Measurements from ENCODE around the gene SPEM2. TPM values are rescaled to one million over a fixed set of nuclear protein-coding genes. Genes with fewer than 3 reads are reported as not detected.

Gene SPEM2
- total RNA-seq, 1 donor from 2014 or later, result not detected

GRCh38 chr17:7406235-7406825, 19.1 kb upstream of the SPEM2 start:
- Mint-ChIP-seq H3K4me3 (ENCODE audit: unreplicated experiment) (peak overlapping the region; percentile 91), H3K27me3 (ENCODE audit: unreplicated experiment) (peaks cover 13% of the 10 kb centered on the region), H3K4me1 (ENCODE audit: low read depth, unreplicated experiment) (peaks cover 16% of the 10 kb centered on the region), H3K36me3 (ENCODE audit: unreplicated experiment) (peaks cover 14% of the 10 kb centered on the region), H3K27ac (ENCODE audit: unreplicated experiment) (peak overlapping the region; percentile 25), H3K9me3 (ENCODE audit: unreplicated experiment) (peaks cover 11% of the 10 kb centered on the region)
- no peak for TF ChIP-seq CTCF (IDR thresholded peaks at IDR 0.05; ENCODE audit: partially characterized antibody, unreplicated experiment)
- DNase-seq, result peak; percentile 35

GRCh38 chr17:7407082-7407481, 18.3 kb upstream of the SPEM2 start:
- peaks cover 14% of the 10 kb centered on the region for H3K36me3 Mint-ChIP-seq (ENCODE audit: unreplicated experiment)
- H3K27ac Mint-ChIP-seq (ENCODE audit: unreplicated experiment), result no peak overlapping the region
- peak overlapping the region; percentile 63 for H3K4me3 Mint-ChIP-seq (ENCODE audit: unreplicated experiment)
- TF ChIP-seq CTCF (IDR thresholded peaks at IDR 0.05; ENCODE audit: partially characterized antibody, unreplicated experiment), result no peak
- no peak for DNase-seq
- peaks cover 13% of the 10 kb centered on the region for H3K27me3 Mint-ChIP-seq (ENCODE audit: unreplicated experiment)
- H3K9me3 Mint-ChIP-seq (ENCODE audit: unreplicated experiment), result peaks cover 11% of the 10 kb centered on the region
- H3K4me1 Mint-ChIP-seq (ENCODE audit: low read depth, unreplicated experiment), result peaks cover 16% of the 10 kb centered on the region

GRCh38 chr17:7407485-7408251, 17.7 kb upstream of the SPEM2 start, which contains the start of gene NLGN2:
TSS of gene NLGN2 (plus strand) at chr17:7407845. CDS start at chr17:7408256, 411 bp downstream.
- Mint-ChIP-seq H3K36me3 (ENCODE audit: unreplicated experiment) (peaks cover 14% of the 10 kb centered on the region), H3K27me3 (ENCODE audit: unreplicated experiment) (peaks cover 15% of the 10 kb centered on the region), H3K9me3 (ENCODE audit: unreplicated experiment) (peaks cover 14% of the 10 kb centered on the region), H3K27ac (ENCODE audit: unreplicated experiment) (no peak within 1 kb of the TSS), H3K4me1 (ENCODE audit: low read depth, unreplicated experiment) (peaks cover 16% of the 10 kb centered on the region), H3K4me3 (ENCODE audit: unreplicated experiment) (peak within 1 kb of the TSS; percentile 63)
- TF ChIP-seq CTCF (IDR thresholded peaks at IDR 0.05; ENCODE audit: partially characterized antibody, unreplicated experiment), result no peak
- peak; percentile 28 for DNase-seq

- peaks cover 14% of the 10 kb centered on the region for H3K36me3 Mint-ChIP-seq (ENCODE audit: unreplicated experiment)
- peak; percentile 34 for DNase-seq
- H3K27ac Mint-ChIP-seq (ENCODE audit: unreplicated experiment), result no peak overlapping the region
- TF ChIP-seq CTCF (IDR thresholded peaks at IDR 0.05; ENCODE audit: partially characterized antibody, unreplicated experiment), result no peak
- H3K4me1 Mint-ChIP-seq (ENCODE audit: low read depth, unreplicated experiment), result peaks cover 16% of the 10 kb centered on the region
- H3K27me3 Mint-ChIP-seq (ENCODE audit: unreplicated experiment), result peaks cover 19% of the 10 kb centered on the region
- peaks cover 15% of the 10 kb centered on the region for H3K9me3 Mint-ChIP-seq (ENCODE audit: unreplicated experiment)
- no peak overlapping the region for H3K4me3 Mint-ChIP-seq (ENCODE audit: unreplicated experiment)
These were observed 17.1 kb upstream of the SPEM2 start for GRCh38 chr17:7408252-7408727.

GRCh38 chr17:7408863-7409262, 16.6 kb upstream of the SPEM2 start:
- DNase-seq, result no peak
- no peak for TF ChIP-seq CTCF (IDR thresholded peaks at IDR 0.05; ENCODE audit: partially characterized antibody, unreplicated experiment)
- H3K9me3 Mint-ChIP-seq (ENCODE audit: unreplicated experiment), result peaks cover 14% of the 10 kb centered on the region
- H3K4me3 Mint-ChIP-seq (ENCODE audit: unreplicated experiment), result peak overlapping the region; percentile 54
- no peak overlapping the region for H3K27ac Mint-ChIP-seq (ENCODE audit: unreplicated experiment)
- peaks cover 16% of the 10 kb centered on the region for H3K4me1 Mint-ChIP-seq (ENCODE audit: low read depth, unreplicated experiment)
- H3K27me3 Mint-ChIP-seq (ENCODE audit: unreplicated experiment), result peaks cover 19% of the 10 kb centered on the region
- peaks cover 14% of the 10 kb centered on the region for H3K36me3 Mint-ChIP-seq (ENCODE audit: unreplicated experiment)
